ENCODE measurements around the gene KRT35. TPM values are rescaled to one million over a fixed set of nuclear protein-coding genes. Genes with fewer than 3 reads are reported as not detected.

Gene KRT35
- total RNA-seq, 1 experiment from 2014 or later, result not detected

DNA sequence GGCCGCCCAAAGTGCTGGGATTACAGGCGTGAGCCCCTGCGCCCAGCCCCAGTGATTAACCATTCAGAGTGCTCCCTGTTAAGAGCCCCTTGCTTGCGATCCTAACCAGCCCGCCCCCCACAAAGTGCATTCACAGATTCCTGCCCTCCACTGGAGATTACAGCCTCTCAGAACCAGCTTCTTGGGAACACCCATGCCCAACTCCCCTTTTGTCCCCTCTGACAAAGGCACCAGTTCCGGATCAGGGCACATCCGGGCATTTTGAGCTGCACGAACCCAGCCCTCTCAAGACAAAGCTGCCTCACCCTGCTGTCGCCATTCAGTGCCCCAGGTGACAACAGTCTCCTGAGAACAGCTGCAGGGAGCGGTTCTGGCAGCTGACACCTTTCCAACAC is 48.0 kb upstream of the KRT35 start:
- Histone ChIP-seq H3K27ac (ENCODE audit: low read depth, low read length) (peak overlapping the region; percentile 99), H3K4me3 (replicated peaks in 1 of 2; ENCODE audit: low read depth in 1 of 2, low read length in 2 of 2) (peak overlapping the region in 1 of 2 experiments; percentile 95; a peak in 3 of 4 replicates), H3K79me2 (ENCODE audit: insufficient read depth, low read length) (peaks cover 43% of the 10 kb centered on the region), H4K20me1 (ENCODE audit: insufficient read depth) (no peaks in the 10 kb centered on the region; the same call in 1 of the 2 replicates), H3K9me3 (ENCODE audit: control insufficient read depth in 1 of 2, insufficient read depth in 1 of 2, low read depth in 1 of 2, low read length in 2 of 2) (no peaks in the 10 kb centered on the region), H2AFZ (ENCODE audit: low read depth, low read length, poor library complexity, severe bottlenecking) (no peak overlapping the region), H3K4me2 (ENCODE audit: low read length) (peak overlapping the region; percentile 95), H3K9me2 (ENCODE audit: insufficient read depth) (no peaks in the 10 kb centered on the region), H3K27me3 (ENCODE audit: insufficient read depth, low read length) (no peaks in the 10 kb centered on the region), H3K4me1 (ENCODE audit: control insufficient read depth in 1 of 2, insufficient read depth in 2 of 2, low read length in 2 of 2) (peaks cover 49 to 79% of the 10 kb centered on the region in 2 experiments), H3K36me3 (ENCODE audit: control insufficient read depth in 1 of 2, insufficient read depth in 2 of 2, low read length in 2 of 2) (peaks cover 3 to 22% of the 10 kb centered on the region in 2 experiments; a peak in 3 of 4 replicates), H3K9ac (ENCODE audit: low read length) (peak overlapping the region; percentile 99)
- ChIA-PET RAD21 (ENCODE audit: low non-redundant PET in 1 of 2, low total read pairs in 2 of 2, uncharacterized antibody in 2 of 2, unreplicated experiment in 2 of 2) (interaction anchor here (1.3 to 2.0 kb wide), 2 partner anchors 19 to 20 kb away, joined by 3 to 8 read pairs; no protein-coding TSS in a partner anchor), CTCF (interaction anchor here (2.9 to 4.2 kb wide), 3 partner anchors 20 to 134 kb away, joined by 14 to 45 read pairs (median 15); no protein-coding TSS in a partner anchor), POLR2A (interaction anchor here (0.6 to 12.9 kb wide), 15 partner anchors 8 to 674 kb away, joined by 3 to 148 read pairs (median 6); partner anchors contain the start of genes EIF1 and KRT15)
- intact Hi-C loops (cut with micrococcal nuclease), result loop anchor here (2.0 kb wide), 1 partner anchor 620 kb away; no protein-coding TSS in a partner anchor
- TF ChIP-seq, protein P1, sequence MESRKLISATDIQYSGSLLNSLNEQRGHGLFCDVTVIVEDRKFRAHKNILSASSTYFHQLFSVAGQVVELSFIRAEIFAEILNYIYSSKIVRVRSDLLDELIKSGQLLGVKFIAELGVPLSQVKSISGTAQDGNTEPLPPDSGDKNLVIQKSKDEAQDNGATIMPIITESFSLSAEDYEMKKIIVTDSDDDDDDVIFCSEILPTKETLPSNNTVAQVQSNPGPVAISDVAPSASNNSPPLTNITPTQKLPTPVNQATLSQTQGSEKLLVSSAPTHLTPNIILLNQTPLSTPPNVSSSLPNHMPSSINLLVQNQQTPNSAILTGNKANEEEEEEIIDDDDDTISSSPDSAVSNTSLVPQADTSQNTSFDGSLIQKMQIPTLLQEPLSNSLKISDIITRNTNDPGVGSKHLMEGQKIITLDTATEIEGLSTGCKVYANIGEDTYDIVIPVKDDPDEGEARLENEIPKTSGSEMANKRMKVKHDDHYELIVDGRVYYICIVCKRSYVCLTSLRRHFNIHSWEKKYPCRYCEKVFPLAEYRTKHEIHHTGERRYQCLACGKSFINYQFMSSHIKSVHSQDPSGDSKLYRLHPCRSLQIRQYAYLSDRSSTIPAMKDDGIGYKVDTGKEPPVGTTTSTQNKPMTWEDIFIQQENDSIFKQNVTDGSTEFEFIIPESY (IDR thresholded peaks at IDR 0.05; ENCODE audit: extremely low read depth, insufficient replicate concordance, low read length), result no peak
- TF ChIP-seq POLR2AphosphoS5 (IDR thresholded peaks at IDR 0.05; ENCODE audit: low read depth, low read length) (no peak), FOSL1 (IDR thresholded peaks at IDR 0.05; ENCODE audit: low read depth) (no peak), ZFX (IDR thresholded peaks at IDR 0.05) (no peak), YY1 (IDR thresholded peaks at IDR 0.05; ENCODE audit: extremely low read depth, insufficient replicate concordance, low read depth, low read length) (no peak), POLR2A (IDR thresholded peaks at IDR 0.05; ENCODE audit: borderline replicate concordance, extremely low read depth, insufficient read depth, insufficient read length) (no peak), SIN3A (IDR thresholded peaks at IDR 0.05; ENCODE audit: low read depth) (no peak), TCF7L2 (IDR thresholded peaks at IDR 0.05; ENCODE audit: borderline replicate concordance, extremely low read depth, insufficient read depth, insufficient read length) (no peak), EGR1 (IDR thresholded peaks at IDR 0.05; ENCODE audit: low read depth) (no peak), SP1 (IDR thresholded peaks at IDR 0.05; ENCODE audit: low read depth) (no peak), RAD21 (IDR thresholded peaks at IDR 0.05; ENCODE audit: low read depth) (no peak), EZH2phosphoT487 (IDR thresholded peaks at IDR 0.05; ENCODE audit: borderline replicate concordance) (no peak), SRF (IDR thresholded peaks at IDR 0.05; ENCODE audit: low read depth) (no peak), CBX3 (IDR thresholded peaks at IDR 0.05; ENCODE audit: low read depth) (no peak), ELF1 (IDR thresholded peaks at IDR 0.05; ENCODE audit: borderline replicate concordance, low read depth) (no peak), EZH2 (IDR thresholded peaks at IDR 0.05) (no peak), ZNF274 (IDR thresholded peaks at IDR 0.05; ENCODE audit: low read depth, low read length) (no peak)
- TF ChIP-seq, protein P2, sequence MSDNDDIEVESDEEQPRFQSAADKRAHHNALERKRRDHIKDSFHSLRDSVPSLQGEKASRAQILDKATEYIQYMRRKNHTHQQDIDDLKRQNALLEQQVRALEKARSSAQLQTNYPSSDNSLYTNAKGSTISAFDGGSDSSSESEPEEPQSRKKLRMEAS (IDR thresholded peaks at IDR 0.05), result no peak
- TF ChIP-seq, protein P3, sequence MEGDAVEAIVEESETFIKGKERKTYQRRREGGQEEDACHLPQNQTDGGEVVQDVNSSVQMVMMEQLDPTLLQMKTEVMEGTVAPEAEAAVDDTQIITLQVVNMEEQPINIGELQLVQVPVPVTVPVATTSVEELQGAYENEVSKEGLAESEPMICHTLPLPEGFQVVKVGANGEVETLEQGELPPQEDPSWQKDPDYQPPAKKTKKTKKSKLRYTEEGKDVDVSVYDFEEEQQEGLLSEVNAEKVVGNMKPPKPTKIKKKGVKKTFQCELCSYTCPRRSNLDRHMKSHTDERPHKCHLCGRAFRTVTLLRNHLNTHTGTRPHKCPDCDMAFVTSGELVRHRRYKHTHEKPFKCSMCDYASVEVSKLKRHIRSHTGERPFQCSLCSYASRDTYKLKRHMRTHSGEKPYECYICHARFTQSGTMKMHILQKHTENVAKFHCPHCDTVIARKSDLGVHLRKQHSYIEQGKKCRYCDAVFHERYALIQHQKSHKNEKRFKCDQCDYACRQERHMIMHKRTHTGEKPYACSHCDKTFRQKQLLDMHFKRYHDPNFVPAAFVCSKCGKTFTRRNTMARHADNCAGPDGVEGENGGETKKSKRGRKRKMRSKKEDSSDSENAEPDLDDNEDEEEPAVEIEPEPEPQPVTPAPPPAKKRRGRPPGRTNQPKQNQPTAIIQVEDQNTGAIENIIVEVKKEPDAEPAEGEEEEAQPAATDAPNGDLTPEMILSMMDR (IDR thresholded peaks at IDR 0.05 in 2 of 3, conservative IDR thresholded peaks at IDR 0.05 in 1 of 3; ENCODE audit: borderline replicate concordance in 1 of 3, insufficient read depth in 1 of 3, low read depth in 2 of 3, low read length in 2 of 3), result no peak
- ATAC-seq, result no peak
- no TSS peak for BruUV-seq (replicated peaks)
- DNase-seq (ENCODE audit: low read depth, low spot score), result no peak

Measured in HCT116 (cell line).